Erythroblast (primary cell): Measurements from ENCODE around the gene LRRFIP2.
A peak's percentile ranks its signal among the peaks of the same experiment; 100 is the strongest.

ENCODE experiments used
- DNase-seq, 2 experiments: peaks; one replicate each; lab custom pipeline; 2025; lab: John Stamatoyannopoulos, UW
- GATA1 ChIP-seq: IDR thresholded peaks from 2 replicates; pipeline ENCODE4 v1.6.1; 2011; ENCODE audit warnings: low read depth, mild to moderate bottlenecking, control low read depth, low read length, moderate library complexity
- POLR2A ChIP-seq: IDR thresholded peaks from 2 replicates; pipeline ENCODE4 v1.6.1; 2011; ENCODE audit warnings: mild to moderate bottlenecking, low read length

The LRRFIP2 gene

DNA sequence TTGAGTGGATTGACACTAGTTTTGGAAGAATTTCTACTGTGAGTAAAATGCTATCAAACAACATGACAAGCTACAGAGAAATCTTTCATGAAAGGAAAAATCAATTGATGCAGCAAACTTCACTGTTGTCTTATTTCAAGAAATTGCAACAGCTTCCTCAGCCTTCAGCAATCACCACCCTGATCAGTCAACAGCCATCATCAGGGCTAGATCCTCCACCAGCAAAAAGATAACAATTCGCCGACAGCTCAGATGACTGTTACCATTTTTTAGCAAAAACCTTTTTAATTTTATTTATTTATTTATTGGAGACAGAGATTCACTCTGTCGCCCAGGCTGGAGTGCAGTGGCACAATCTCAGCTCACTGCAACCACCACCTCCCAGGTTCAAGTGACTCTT, 137.0 kb downstream of the LRRFIP2 start:
- peak in 1 of 2 experiments; percentile 16 for DNase-seq
- TF ChIP-seq POLR2A: no peak
- no peak for TF ChIP-seq GATA1

DNA sequence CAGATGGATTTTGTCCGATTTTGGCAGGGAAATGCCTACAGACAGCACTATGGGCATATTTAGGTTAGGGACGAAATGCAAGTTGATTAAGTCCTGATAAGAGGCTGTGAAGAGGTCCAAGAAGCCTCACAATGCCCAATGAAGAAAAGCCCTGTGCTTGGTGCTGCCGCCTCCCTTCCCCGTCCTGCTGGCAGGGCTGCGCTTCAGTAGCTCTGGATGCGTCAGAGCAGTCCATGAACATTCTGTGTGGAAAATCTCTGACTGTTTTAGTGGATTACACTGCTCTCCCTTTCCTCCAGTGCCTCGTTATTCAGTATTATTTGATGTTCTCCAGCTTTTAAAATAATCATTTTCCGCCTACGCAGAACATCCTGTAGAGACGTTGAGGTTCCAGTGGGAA, 141.4 kb downstream of the LRRFIP2 start:
- TF ChIP-seq POLR2A: no peak
- no peak for TF ChIP-seq GATA1
- no peak for DNase-seq

DNA sequence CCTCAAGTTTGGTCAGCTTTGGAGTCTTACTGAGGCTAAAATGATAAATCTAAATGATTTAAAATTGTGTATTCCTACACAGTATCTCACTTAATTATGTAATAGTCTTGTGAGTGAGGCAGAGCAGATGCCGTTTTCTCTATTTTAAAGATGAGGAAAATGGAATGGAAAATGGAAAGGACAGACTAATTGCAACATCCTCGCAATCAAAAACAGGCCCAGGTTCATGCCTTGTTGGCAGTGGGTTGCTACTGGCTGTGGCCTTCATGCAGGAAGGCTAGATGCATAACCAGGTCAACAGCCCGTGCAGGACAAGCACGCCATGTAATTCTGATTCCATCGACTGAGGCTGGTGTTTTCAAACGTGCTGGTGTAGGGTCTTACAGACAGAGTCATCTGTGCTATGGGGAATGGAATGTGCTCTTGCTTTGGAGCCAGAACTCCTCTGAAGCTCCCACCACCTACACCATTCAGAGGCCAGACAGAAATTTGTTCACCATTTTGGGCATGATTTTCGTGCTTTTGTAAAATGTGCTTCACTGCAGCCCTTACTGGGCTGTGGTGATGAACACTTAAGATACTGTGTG, 143.2 kb downstream of the LRRFIP2 start:
- DNase-seq: no peak
- TF ChIP-seq GATA1: no peak
- no peak for TF ChIP-seq POLR2A

DNA sequence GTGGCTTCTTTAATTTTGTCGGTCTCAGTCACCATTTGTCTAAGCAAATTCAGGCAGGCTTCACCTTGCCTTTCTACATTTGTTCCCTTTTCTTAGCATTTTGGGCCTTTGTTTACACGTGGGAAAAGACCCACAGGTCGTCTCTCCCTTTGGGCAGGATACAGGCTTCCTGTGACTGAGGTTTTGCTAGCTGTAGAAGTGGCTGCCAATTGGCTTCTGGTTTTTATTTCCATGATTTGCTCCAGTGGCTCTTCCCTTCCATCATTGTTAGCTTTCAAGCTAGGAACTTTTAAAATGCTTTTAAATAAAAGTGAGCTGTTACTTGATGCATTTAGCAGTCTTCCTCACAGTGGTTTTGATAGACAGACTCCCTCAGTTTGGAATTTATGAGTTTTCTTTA, 143.8 kb downstream of the LRRFIP2 start:
- TF ChIP-seq POLR2A (no peak), GATA1 (no peak)
- DNase-seq: no peak

DNA sequence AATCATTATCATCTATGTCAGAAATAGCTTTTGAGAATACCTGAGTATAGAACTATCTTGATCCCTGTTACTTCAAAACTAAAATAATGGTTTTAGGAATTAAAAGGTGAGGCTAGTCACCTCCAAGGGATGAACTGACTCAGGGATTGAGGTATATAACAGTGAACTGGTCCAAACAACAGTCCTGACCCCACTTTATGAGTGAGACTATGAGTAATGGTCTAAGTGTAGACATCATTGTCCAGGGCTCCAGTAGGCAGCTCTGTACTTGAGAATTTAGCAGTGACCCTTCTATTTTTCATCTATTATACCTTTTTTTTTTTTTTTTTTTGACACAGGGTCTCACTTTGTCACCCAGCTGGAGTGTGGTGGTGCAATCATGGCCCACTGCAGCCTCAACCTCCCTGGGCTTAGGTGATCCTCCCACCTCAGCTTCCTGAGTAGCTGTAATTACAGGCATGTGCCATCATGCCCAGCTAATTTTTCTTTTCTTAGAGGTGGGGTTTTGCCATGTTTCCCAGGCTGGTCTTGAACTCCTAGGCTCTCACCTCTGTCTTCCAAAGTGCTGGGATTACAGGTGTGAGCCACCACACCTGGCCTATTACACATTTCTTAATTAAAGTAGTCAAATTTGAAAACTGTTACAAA, 144.7 kb downstream of the LRRFIP2 start:
- no peak for TF ChIP-seq GATA1
- no peak for TF ChIP-seq POLR2A
- no peak for DNase-seq

DNA sequence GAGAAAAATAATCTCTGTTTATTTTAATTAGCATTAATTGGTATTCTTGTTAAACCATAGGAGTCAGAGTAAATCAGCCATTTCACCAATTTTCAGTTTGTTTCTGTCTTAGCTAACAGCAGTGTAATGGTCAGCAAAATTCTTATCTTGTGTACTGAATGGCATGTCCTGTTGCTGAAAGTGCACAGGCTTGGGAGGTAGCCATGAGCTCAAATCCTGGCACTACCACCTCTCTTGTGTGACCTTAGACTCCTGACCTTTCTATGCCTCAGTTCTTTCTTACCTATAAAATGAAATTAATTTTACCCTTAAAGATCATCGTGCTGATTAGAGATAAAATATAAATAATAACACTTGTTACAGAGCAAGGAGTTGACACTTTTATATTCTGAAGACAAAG, 145.3 kb downstream of the LRRFIP2 start:
- TF ChIP-seq GATA1 (no peak), POLR2A (no peak)
- DNase-seq: peak in 1 of 2 experiments; percentile 28

DNA sequence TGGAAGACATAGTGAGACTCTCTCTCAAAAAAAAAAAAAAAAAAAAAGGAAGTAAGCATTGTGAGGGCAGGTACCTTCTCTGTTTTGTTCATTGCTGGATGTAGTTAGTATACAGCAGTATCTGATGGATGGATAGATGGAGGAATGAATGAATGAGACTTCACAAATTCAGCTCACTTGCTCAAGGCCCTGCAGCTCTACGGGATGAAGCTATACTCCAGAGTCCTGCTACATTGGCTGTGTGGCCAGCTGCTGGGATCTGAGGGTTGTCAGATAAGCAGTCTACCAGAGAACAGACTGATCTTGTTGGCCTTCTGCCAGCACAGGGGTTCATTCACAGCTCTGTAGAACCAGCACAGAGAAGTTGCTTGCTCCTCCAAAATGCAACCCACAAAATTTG, 146.1 kb downstream of the LRRFIP2 start:
- DNase-seq: peak; percentile 95 to 98
- TF ChIP-seq GATA1: peak; percentile 17
- no peak for TF ChIP-seq POLR2A

DNA sequence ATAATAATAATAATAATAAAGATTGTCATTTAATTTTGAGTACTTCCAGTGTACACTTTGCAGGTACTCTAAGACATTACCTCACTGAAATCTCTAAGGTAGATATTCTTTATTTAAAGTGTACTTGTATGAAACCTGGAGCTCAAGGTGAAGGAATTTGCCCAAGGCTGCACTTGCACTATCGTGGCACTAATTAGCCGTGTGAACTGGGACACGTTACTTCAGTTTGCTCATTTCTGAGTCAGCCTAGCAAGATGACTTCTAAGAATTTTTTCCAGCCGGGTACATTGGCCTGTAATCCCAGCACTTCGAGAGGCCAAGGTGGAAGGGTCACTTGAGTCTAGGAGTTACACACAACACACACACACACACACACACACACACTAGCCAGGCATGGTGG, 147.5 kb downstream of the LRRFIP2 start:
- DNase-seq: no peak
- TF ChIP-seq POLR2A: no peak
- TF ChIP-seq GATA1: no peak

DNA sequence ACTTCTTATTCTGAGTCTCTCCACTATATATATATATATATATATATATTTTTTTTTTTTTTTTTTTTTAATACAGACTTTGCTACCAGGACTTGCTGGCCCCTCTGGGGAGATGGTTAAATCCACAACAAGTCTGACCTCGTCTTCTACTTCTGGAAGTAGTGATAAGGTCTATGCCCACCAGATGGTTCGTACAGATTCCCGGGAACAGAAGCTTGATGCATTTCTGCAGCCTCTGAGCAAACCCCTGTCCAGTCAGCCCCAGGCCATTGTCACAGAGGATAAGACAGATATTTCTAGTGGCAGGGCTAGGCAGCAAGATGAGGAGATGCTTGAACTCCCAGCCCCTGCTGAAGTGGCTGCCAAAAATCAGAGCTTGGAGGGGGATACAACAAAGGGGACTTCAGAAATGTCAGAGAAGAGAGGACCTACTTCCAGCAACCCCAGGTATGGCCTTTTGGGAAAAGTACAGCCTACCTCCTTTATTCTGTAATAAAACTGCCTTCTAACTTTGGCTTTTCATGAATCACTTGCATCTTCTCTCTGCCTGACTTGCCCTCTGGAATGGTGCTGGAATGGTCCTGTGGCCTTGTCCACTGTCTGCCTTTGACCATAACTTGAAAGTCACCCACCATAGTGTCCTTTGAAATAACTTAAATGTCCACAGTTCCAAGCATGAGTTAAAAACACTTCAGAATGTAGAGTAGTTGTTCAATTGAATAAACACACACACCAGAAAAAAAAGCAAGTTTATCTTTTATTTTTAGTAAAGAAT, 148.6 kb downstream of the LRRFIP2 start:
- TF ChIP-seq POLR2A: no peak
- TF ChIP-seq GATA1: no peak
- DNase-seq: peak; percentile 78 to 95

DNA sequence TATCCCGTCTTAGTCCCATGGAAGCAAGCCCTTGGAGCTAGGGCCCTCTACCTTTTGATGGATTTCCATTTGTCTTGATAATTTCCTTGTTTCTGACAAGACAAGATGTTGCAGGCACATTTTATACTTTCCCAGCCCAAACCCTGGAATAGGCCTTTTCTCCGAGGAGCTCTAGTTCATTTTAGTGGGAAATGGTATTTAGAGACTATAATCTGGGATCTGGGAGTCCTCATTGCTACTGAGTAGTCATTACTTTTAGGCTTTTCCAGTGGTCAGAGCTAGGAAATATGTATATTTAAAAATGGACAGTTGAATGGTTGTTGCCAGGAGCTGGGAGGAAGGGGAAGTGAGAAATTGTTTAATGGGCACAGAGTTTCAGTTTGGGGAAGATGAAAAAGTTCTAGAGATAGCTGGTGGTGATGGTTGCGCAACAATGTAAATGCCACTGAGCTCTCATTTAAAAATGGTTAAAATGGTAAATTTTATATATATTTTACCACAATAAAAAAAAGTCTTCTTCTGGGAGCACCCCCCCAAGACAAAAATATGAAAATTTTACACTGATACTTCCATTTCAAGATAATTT, 149.5 kb downstream of the LRRFIP2 start:
- TF ChIP-seq POLR2A (no peak), GATA1 (no peak)
- DNase-seq: peak; percentile 37 to 46

DNA sequence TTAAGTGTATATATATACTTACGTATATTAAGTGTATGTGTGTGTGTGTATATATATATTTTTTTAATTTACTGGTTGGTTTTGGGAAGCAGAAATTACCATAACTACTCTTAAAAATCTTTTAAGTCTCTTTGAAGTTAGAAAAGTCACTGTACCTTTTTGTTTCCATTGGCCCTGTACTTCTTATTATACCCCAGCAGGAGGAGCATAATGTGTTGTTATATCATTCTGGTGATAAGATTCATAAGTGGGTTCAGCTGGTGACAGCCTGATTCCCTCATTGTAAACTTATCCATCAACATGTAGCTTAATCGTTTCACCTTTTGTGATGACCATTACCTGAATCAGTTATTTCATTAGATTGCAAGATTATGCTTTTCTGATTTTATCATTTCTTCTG, 150.3 kb downstream of the LRRFIP2 start:
- TF ChIP-seq GATA1: no peak
- TF ChIP-seq POLR2A: no peak
- peak; percentile 57 to 62 for DNase-seq

DNA sequence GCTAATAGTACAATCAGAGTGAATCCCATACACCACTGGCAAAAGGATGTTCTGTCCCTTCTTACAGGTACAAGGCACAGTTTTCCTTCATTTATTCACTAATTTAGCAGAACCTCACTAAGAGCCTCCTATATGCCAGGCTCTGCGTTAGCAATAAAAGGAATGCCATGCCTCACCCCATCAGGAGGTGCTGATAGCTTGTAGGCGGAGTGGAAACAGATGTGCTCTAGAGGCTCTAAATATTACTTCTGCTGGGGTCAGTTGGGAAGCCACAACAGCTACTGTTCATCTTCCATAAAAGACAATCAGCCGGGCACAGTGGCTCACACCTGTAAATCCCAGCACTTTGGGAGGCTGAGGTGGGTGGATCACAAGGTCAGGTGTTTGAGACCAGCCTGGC, 156.7 kb downstream of the LRRFIP2 start:
- no peak for DNase-seq
- TF ChIP-seq GATA1 (no peak), POLR2A (no peak)

DNA sequence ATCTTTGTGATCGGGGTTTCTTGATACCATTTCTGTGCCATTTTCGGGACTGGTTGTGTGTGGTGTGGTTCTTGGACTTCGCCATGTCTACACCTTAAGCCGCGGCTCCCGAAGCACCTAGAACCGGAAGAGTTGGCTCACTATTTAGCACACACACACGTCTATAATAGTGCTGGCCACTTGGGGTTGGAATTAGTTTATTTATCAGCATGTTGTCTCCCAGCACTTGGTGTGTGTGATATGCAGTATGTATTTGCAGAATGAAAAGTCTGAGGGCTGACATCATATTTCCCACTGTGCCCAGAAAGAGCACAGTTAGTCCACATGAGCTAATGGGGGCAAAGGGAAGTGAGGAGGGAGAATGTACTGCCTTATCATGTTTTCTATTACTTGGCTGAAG, 157.5 kb downstream of the LRRFIP2 start:
- DNase-seq: no peak
- no peak for TF ChIP-seq GATA1
- no peak for TF ChIP-seq POLR2A

DNA sequence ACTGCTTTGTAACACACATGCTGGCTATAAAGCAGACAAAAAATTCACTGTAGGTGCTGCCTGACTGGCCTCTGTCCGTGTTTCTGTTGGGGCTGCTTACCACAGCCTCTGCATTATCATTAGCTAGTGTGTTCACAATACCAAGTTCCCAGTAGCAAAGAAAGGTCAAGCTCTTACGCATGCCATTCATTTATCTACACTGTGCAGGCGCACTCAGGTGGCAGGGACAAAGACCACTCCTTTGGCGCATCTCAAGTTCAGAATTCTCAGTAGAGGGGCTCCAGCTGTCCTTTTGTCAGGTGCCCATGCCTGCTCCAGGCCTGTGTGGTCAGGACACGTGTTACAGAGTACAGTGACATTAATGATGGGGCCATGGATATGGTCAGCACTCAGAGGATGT, 158.7 kb downstream of the LRRFIP2 start:
- DNase-seq: no peak
- TF ChIP-seq POLR2A (no peak), GATA1 (no peak)
